Measurements from ENCODE around the gene NRROS.

Gene NRROS

GRCh38 chr3:196689941-196690660, 50.6 kb downstream of the NRROS start:
- DNase-seq, result no peak

DNA sequence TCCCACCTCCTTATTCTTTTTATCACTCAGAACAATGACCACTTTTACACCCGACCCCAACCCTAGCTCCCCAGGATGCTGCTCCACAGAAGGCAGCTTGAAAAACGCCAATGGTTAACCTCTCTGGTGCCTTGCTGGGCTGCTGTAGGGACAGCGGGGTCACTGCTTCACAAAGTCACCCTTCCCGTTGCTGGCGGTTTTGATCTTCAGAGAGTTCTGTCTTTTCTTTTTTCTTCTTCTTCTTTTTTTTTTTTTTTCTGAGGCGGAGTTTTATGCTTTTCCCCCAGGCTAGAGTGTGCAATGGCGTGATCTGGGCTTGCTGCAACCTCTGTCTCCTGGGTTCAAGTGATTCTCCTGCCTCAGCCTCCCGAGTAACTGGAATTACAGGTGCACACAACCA, 51.9 kb downstream of the NRROS start:
- no peak for DNase-seq

DNA sequence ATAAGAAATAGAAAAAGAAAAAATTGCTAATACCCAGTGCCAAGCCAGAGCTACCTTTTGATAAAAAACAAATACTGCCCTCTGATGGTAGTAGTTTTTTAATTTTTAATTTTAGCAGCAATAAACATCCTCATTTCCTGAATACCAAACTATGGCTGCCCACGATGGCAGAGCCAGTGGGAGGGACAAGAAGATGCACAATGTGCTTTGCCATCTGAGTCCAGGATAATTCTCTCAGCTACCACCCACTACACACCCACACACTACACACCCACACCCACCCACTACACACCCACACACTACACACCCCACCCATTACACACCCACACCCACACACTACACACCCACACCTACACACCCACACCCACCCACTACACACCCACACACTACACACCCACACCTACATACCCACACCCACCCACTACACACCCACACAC, 54.7 kb downstream of the NRROS start:
- no peak for DNase-seq

DNA sequence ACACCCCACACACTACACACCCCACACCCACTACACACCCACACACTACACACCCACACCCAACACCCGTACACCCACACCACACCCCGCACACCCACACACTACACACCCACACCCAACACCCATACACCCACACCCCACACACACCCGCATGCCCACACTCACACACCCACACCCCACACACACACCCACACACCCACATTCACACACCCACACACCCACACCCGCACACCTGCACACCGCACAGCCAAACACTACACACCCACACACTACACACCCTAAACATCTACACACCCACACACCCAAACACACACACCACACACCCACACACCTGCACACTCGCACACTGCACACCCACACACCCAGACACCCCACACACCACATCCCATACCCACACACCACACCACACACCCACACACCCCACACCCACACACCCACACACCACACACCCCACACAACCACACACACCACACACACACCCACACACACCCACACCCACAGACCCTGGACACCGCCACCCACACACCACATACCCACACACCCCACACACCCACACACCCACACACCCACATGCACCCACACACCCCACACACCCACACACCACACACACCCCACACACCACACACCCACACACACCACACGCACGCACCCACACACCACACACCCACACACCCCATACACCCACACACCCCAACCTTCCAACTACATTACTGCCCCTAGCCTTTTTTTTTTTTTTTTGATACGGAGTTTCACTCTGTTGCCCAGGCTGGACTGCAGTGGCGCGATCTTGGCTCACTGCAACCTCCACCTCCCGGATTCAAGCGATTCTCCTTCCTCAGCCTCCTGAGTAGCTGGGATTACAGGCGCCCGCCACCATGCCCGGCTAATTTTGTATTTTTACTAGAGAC, 55.7 kb downstream of the NRROS start:
- DNase-seq, result no peak

DNA sequence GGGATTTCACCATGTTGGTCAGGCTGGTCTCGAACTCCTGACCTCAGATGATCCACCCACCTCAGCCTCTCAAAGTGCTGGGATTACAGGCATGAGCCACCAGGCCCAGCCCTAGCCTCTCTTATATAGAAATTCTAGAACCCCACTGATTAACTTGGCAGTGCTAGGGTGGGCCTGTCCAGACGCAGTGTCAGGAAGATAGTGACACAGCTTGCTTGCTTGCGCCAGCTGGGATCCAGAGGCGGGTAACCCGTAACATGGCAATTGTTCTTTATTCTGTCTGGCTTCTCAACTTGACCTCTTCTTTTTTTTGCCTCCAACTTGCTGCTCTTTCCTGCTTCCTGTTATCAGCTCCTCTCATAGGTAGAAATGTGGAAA, 56.3 kb downstream of the NRROS start:
- DNase-seq, result no peak

DNA sequence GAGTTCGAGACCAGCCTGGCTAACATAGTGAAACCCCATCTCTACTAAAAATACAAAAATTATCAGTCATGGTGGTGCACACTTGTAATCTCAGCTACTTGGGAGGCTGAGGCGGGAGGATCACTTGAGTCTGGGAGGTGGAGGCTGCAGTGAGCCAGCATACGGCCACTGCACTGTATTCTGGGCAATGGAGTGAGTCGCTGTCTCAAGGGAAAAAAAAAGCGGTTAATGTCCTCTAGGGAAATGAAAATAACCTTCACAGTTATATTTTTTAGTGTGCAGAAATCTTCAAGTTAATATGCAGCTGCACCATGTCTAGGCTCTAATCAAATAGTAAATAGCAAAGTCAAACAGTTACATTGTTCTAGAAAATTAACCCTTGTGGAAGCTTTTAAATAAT, 57.8 kb downstream of the NRROS start:
- DNase-seq, result no peak

- DNase-seq, result no peak
Observed at GRCh38 chr3:196699749-196700148, 60.3 kb downstream of the NRROS start.

GRCh38 chr3:196700801-196701200, 61.3 kb downstream of the NRROS start:
- no peak for DNase-seq

DNA sequence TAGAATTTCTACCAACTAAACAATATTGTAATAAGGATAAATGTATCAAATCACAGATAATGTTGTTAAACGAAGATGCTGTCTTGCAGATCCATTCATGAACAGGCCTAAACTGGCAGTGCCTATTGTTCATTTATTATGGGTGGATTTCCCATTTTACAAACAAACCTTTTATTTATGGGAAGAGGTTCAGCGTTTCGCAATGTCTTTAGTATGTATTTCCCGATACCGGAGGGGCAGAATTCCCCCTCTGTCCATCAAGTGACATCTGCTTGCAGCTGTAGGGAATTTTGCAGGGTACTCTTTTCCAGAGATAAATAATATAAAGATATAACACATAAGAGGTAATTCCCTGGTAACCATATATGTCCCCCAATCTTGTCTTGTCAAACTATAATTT, 66.8 kb downstream of the NRROS start:
- no peak for DNase-seq

GRCh38 chr3:196706731-196707130, 67.2 kb downstream of the NRROS start:
- DNase-seq, result no peak

GRCh38 chr3:196707566-196707965, 68.1 kb downstream of the NRROS start:
- DNase-seq, result no peak

GRCh38 chr3:196708467-196708866, 69.0 kb downstream of the NRROS start:
- DNase-seq, result no peak

Data from effector CD4-positive, alpha-beta T cell (primary cell).